WTC11 (cell line): ENCODE data around the gene SPAG9. TPM values are rescaled to one million over a fixed set of nuclear protein-coding genes. Genes with fewer than 3 reads are reported as not detected.
"Not testable (repeated sequence)": the region's sequence is repeated elsewhere in the genome, so short reads cannot be mapped to it uniquely, and the experiment has no call there.

Experiments
- ATAC-seq: fragments of 200-7000 bp; cut with Tn5 transposase; 2 replicates; pipeline ENCODE4 v1.10.0; 2021; ENCODE audit warnings: mild to moderate bottlenecking, moderate library complexity
- CTCF ChIA-PET: fragments of 300-600 bp; sonication (Branson Sonifier 250); formaldehyde crosslinking; loops from one replicate; lab custom pipeline; 2021; ENCODE audit warnings: antibody characterized with exemption; lab: Charles Lee
- POLR2A ChIA-PET: fragments of 350-600 bp; sonication (Branson Sonifier 250); formaldehyde crosslinking; loops from one replicate; lab custom pipeline; 2021; ENCODE audit warnings: antibody characterized with exemption; lab: Charles Lee
- DNase-seq: peaks from one replicate; pipeline ENCODE4 v3.0.0; 2021; ENCODE audit warnings: low spot score
- H3K27ac Mint-ChIP-seq: 2 replicates; pipeline ENCODE4 v1.8.0; 2021; ENCODE audit warnings: mixed read lengths
- H3K27me3 Mint-ChIP-seq: 2 replicates; pipeline ENCODE4 v1.8.0; 2021; ENCODE audit warnings: low read depth, mild to moderate bottlenecking, moderate library complexity, mixed read lengths
- H3K36me3 Mint-ChIP-seq: 2 replicates; pipeline ENCODE4 v1.8.0; 2021; ENCODE audit warnings: mixed read lengths
- H3K4me1 Mint-ChIP-seq: 2 replicates; pipeline ENCODE4 v1.8.0; 2022; ENCODE audit warnings: mixed read lengths
- H3K4me3 Mint-ChIP-seq: 2 replicates; pipeline ENCODE4 v1.8.0; 2021; ENCODE audit warnings: mild to moderate bottlenecking, moderate library complexity, mixed read lengths
- H3K9me3 Mint-ChIP-seq: 2 replicates; pipeline ENCODE4 v1.8.0; 2021; ENCODE audit warnings: mixed read lengths
- ATF1 ChIP-seq: sonication (generic); formaldehyde crosslinking; IDR thresholded peaks from 2 replicates; pipeline ENCODE4 v1.8.1; 2023; ENCODE audit warnings: mild to moderate bottlenecking, moderate library complexity, missing genetic modification reagents
- CREM ChIP-seq: sonication (generic); formaldehyde crosslinking; IDR thresholded peaks from 2 replicates; pipeline ENCODE4 v1.8.1; 2022; ENCODE audit warnings: mild to moderate bottlenecking, missing genetic modification reagents, moderate library complexity
- EMX1 ChIP-seq: fragments of 250-450 bp; sonication (Bioruptor Pico); IDR thresholded peaks from 2 replicates; pipeline ENCODE4 v1.8.0; 2021; ENCODE audit warnings: mild to moderate bottlenecking
- SMAD4 ChIP-seq: sonication (generic); formaldehyde crosslinking; IDR thresholded peaks from 2 replicates; pipeline ENCODE4 v1.8.0; 2022; ENCODE audit warnings: mild to moderate bottlenecking, missing genetic modification reagents
- SP1 ChIP-seq: sonication (generic); formaldehyde crosslinking; conservative IDR thresholded peaks from 2 replicates; pipeline ENCODE4 v1.8.1; 2022; ENCODE audit warnings: missing genetic modification reagents
- total RNA-seq: library from RNA; stranded (reverse); gene quantifications from 3 replicates; pipeline ENCODE4 v1.2.3, GENCODE V29; 2021
- TF ChIP-seq, protein P1 (sequence below): fragments of 250-450 bp; sonication (Bioruptor Pico); conservative IDR thresholded peaks from 2 replicates; pipeline ENCODE4 v1.9.0; 2021; ENCODE audit warnings: mild to moderate bottlenecking
- TF ChIP-seq, protein P2 (sequence below): fragments of 250-450 bp; sonication (Bioruptor Pico); IDR thresholded peaks from 2 replicates; pipeline ENCODE4 v1.8.0; 2021; ENCODE audit warnings: mild to moderate bottlenecking
- TF ChIP-seq, protein P3 (sequence below): sonication (generic); formaldehyde crosslinking; IDR thresholded peaks from 2 replicates; pipeline ENCODE4 v1.8.0; 2023; ENCODE audit warnings: missing genetic modification reagents, mild to moderate bottlenecking, borderline replicate concordance
- TF ChIP-seq, protein P4 (sequence below): sonication (generic); formaldehyde crosslinking; IDR thresholded peaks from 2 replicates; pipeline ENCODE4 v1.8.1; 2022; ENCODE audit warnings: mild to moderate bottlenecking, missing genetic modification reagents, moderate library complexity, borderline replicate concordance

Gene SPAG9
- total RNA-seq, 1 experiment from 2014 or later, result 51.9 TPM

DNA sequence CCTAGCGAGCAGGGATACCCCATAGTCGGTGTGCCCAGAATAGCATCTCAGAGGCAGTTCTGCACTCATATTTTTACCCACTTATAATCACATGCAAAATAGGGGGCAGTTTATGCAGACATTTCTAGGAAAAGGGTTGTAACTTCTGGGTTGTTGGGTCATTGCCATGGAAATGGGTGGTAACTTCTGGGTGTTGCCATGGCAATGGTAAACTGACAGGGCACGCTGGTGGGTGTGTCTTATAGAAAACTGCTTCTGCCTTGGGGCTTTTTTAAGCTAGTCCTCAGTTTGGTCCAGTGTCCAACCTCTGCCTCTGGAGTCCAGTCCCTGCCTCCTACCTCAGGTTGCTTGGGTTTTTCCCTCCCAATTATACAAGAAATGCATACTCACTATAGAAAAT lies 7.4 kb upstream of the SPAG9 start (continued):
- TF ChIP-seq, protein P1, sequence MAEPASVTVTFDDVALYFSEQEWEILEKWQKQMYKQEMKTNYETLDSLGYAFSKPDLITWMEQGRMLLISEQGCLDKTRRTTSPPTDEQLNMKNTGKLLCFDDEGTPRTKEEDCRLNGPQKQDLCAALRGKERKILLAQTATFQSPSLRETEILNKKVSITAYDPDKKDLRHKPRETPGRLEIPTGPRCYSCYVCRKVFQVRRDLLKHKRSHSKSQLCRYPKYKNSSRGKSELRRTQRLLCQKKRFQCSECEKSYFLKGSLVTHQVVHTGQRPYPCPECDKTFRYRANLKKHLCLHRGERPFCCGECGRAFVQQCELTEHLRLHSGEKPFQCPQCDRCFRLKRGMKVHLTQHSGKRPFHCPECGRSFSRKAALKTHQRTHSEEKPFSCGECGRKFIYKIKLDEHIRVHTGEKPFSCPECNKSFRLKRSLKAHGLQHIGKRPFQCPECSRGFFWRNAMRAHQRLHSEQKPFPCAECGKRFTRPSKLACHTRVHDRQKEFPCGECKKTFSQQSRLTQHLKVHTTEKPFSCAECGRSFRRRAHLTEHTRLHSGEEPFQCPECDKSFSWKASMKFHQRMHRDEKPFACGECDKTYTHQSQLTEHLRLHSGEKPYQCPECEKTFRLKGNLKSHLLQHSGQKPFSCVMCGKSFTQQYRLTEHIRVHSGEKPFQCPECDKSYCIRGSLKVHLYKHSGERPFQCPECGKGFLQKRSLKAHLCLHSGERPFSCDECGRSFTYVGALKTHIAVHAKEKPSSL (CRISPR knock-in tag), result no peak
- TF ChIP-seq SP1 (CRISPR knock-in tag) (no peak), ATF1 (no peak), EMX1 (CRISPR knock-in tag) (no peak)

DNA sequence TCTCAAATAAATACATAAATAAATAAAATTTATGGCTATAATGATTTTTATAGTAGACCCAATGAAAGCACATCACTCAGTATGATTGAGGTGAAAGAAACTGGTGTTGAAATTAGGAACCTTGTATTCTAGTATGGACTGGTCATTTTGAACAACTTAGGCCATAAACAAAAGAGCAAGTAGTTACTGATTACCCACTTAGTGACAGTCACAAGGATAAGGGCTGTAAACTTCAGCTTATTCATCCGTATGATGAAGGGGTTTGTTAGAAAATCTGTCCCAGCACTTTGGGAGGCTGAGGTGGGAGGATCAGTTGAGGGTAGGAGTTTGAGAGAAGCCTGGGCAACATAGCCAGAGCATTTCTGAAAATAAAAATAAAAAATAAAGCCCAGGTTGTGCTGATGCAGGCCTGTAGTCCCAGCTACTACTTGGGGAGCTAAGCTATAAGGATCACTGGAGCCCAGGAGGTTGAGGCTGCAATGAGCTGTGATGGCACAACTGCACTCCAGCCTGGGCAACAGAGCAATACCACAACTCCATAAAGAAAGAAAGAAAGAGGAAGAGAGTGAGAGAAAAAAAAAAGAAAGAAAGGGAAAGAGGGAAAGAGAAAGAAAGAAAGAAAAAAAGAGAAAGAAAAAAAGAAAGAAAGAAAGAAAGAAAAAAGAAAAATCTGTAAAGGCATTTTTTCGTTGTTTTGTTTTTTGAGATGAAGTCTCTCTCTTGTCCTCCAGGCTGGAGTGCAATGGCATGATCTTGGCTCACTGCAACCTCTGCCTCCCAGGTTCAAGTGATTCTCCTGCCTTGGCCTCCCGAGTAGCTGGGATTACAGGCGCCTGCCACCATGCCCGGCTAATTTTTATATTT lies 4.2 kb upstream of the SPAG9 start:
- Mint-ChIP-seq H3K4me3 (no peak overlapping the region), H3K27me3 (no peaks in the 10 kb centered on the region; the same call in 1 of the 2 replicates), H3K9me3 (no peaks in the 10 kb centered on the region), H3K27ac (no peak overlapping the region), H3K36me3 (no peaks in the 10 kb centered on the region), H3K4me1 (peaks cover 7% of the 10 kb centered on the region)
- CTCF ChIA-PET, result interaction anchor here (0.9 to 2.0 kb wide), 2 partner anchors 29 to 68 kb away, joined by 3 to 7 read pairs; partner anchors contain the start of gene NME1
- no peak for TF ChIP-seq SMAD4 (CRISPR knock-in tag)
- TF ChIP-seq SP1 (CRISPR knock-in tag), result no peak
- TF ChIP-seq, protein P2, sequence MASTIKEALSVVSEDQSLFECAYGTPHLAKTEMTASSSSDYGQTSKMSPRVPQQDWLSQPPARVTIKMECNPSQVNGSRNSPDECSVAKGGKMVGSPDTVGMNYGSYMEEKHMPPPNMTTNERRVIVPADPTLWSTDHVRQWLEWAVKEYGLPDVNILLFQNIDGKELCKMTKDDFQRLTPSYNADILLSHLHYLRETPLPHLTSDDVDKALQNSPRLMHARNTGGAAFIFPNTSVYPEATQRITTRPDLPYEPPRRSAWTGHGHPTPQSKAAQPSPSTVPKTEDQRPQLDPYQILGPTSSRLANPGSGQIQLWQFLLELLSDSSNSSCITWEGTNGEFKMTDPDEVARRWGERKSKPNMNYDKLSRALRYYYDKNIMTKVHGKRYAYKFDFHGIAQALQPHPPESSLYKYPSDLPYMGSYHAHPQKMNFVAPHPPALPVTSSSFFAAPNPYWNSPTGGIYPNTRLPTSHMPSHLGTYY (CRISPR knock-in tag), result no peak
- no peak for TF ChIP-seq CREM (CRISPR knock-in tag)
- TF ChIP-seq, protein P3, sequence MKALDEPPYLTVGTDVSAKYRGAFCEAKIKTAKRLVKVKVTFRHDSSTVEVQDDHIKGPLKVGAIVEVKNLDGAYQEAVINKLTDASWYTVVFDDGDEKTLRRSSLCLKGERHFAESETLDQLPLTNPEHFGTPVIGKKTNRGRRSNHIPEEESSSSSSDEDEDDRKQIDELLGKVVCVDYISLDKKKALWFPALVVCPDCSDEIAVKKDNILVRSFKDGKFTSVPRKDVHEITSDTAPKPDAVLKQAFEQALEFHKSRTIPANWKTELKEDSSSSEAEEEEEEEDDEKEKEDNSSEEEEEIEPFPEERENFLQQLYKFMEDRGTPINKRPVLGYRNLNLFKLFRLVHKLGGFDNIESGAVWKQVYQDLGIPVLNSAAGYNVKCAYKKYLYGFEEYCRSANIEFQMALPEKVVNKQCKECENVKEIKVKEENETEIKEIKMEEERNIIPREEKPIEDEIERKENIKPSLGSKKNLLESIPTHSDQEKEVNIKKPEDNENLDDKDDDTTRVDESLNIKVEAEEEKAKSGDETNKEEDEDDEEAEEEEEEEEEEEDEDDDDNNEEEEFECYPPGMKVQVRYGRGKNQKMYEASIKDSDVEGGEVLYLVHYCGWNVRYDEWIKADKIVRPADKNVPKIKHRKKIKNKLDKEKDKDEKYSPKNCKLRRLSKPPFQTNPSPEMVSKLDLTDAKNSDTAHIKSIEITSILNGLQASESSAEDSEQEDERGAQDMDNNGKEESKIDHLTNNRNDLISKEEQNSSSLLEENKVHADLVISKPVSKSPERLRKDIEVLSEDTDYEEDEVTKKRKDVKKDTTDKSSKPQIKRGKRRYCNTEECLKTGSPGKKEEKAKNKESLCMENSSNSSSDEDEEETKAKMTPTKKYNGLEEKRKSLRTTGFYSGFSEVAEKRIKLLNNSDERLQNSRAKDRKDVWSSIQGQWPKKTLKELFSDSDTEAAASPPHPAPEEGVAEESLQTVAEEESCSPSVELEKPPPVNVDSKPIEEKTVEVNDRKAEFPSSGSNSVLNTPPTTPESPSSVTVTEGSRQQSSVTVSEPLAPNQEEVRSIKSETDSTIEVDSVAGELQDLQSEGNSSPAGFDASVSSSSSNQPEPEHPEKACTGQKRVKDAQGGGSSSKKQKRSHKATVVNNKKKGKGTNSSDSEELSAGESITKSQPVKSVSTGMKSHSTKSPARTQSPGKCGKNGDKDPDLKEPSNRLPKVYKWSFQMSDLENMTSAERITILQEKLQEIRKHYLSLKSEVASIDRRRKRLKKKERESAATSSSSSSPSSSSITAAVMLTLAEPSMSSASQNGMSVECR (CRISPR knock-in tag), result no peak
- TF ChIP-seq, protein P4, sequence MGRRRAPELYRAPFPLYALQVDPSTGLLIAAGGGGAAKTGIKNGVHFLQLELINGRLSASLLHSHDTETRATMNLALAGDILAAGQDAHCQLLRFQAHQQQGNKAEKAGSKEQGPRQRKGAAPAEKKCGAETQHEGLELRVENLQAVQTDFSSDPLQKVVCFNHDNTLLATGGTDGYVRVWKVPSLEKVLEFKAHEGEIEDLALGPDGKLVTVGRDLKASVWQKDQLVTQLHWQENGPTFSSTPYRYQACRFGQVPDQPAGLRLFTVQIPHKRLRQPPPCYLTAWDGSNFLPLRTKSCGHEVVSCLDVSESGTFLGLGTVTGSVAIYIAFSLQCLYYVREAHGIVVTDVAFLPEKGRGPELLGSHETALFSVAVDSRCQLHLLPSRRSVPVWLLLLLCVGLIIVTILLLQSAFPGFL (CRISPR knock-in tag), result no peak
- DNase-seq (no peak), ATAC-seq (no peak)
- POLR2A ChIA-PET, result no interaction called here

DNA sequence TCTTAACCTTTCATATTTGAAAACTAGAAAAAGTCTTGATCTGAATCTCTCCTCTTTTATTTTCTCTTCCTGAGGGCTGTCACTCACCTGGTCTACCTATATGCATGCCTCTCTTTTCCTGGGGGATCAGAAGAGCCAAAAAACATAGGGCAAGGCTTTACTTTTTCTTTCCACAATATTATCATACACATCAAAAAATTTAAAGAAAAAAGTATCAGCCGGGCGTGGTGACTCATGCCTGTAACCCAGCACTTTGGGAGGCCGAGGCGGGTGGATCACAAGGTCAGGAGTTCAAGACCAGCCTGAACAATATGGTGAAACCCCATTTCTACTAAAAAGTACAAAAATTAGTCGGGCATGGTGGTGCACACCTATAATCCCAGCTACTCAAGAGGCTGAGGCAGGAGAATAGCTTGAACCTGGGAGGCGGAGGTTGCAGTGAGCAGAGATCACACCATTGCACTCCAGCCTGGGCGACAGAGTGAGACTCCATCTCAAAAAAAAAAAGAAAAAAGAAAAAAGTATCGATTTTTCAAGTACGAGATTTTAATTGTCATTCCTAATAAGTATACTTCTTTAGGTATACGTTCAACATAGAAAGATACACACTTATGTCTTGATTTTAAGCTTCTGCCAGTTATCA lies 1.9 kb upstream of the SPAG9 start:
- H3K36me3 Mint-ChIP-seq, H3K27me3 Mint-ChIP-seq, H3K9me3 Mint-ChIP-seq, DNase-seq, ATAC-seq: not testable (repeated sequence)
- ChIA-PET POLR2A (interaction anchor here (1.0 kb wide), 1 partner anchor 31 kb away, joined by 4 read pairs; the partner anchor contains the start of gene NME1), CTCF (interaction anchor here (1.0 kb wide), 1 partner anchor 43 kb away, joined by 3 read pairs; the partner anchor contains the start of gene NME2)
- Mint-ChIP-seq H3K4me3 (peak overlapping the region; percentile 96), H3K27ac (peak overlapping the region; percentile 99), H3K4me1 (peaks cover 24% of the 10 kb centered on the region)
